ENCODE measurements around the gene TAOK3.

- TF ChIP-seq POLR2A (IDR thresholded peaks at IDR 0.05): no peak
- TF ChIP-seq CTCF (IDR thresholded peaks at IDR 0.05): no peak
Observed at GRCh38 chr12:118237052-118237665, 135.5 kb downstream of the TAOK3 start.

Data from Peyer's patch (tissue), 4 donors.